ENCODE results near the gene PPP2R5C.
A peak's percentile ranks its signal among the peaks of the same experiment; 100 is the strongest.

- TF ChIP-seq CTCF (IDR thresholded peaks at IDR 0.05) (no peak), POLR2A (IDR thresholded peaks at IDR 0.05) (peak in 1 of 2 donors; percentile 26)
These were observed 30.1 kb upstream of the PPP2R5C start for GRCh38 chr14:101731187-101732080.

All from uterus (tissue), 2 donors.